HCT116 (cell line): Measurements from ENCODE around the gene MEGF10.

Experiments
- EZH2 ChIP-seq: fragments of 200-600 bp; sonication (generic); IDR thresholded peaks from 2 replicates; pipeline ENCODE4 v1.6.1; 2017; ENCODE audit warnings: antibody characterized with exemption, mixed run types
- EZH2phosphoT487 ChIP-seq: fragments of 200-600 bp; IDR thresholded peaks from 2 replicates; pipeline ENCODE4 v1.6.1; 2018; ENCODE audit warnings: antibody characterized with exemption, borderline replicate concordance
- JUND ChIP-seq: IDR thresholded peaks from 2 replicates; pipeline ENCODE4 v1.6.1; 2012
- POLR2A ChIP-seq: IDR thresholded peaks from 2 replicates; pipeline ENCODE4 v1.7.0; 2011; ENCODE audit warnings: borderline replicate concordance; ENCODE audit not compliant: insufficient read depth, insufficient read length; ENCODE audit errors: extremely low read depth
- POLR2AphosphoS5 ChIP-seq: IDR thresholded peaks from 2 replicates; pipeline ENCODE4 v1.6.1; 2011; ENCODE audit warnings: mild to moderate bottlenecking, low read depth, low read length, moderate library complexity
- RAD21 ChIP-seq: IDR thresholded peaks from 2 replicates; pipeline ENCODE4 v1.6.1; 2012; ENCODE audit warnings: low read depth, mild to moderate bottlenecking
- SIN3A ChIP-seq: IDR thresholded peaks from 2 replicates; pipeline ENCODE4 v1.6.1; 2012; ENCODE audit warnings: low read depth
- SP1 ChIP-seq: IDR thresholded peaks from 2 replicates; pipeline ENCODE4 v1.6.1; 2012; ENCODE audit warnings: low read depth
- SRF ChIP-seq: IDR thresholded peaks from 2 replicates; pipeline ENCODE4 v1.6.1; 2012; ENCODE audit warnings: low read depth
- YY1 ChIP-seq: IDR thresholded peaks from 2 replicates; pipeline ENCODE4 v1.6.1; 2011; ENCODE audit warnings: low read length, low read depth, moderate library complexity, mild to moderate bottlenecking; ENCODE audit not compliant: insufficient replicate concordance; ENCODE audit errors: extremely low read depth
- TF ChIP-seq, protein P1 (sequence below), 3 experiments: fragments of 200-600 bp in 1 of 3; sonication (generic) in 1 of 3; IDR thresholded peaks in 2 of 3; conservative IDR thresholded peaks in 1 of 3; 2 replicates each; pipeline ENCODE4 v1.5.1; 2012 to 2017; ENCODE audit warnings: low read depth in 2 of 3, low read length in 2 of 3, antibody characterized with exemption in 1 of 3, borderline replicate concordance in 1 of 3, control low read depth in 1 of 3, mild to moderate bottlenecking in 1 of 3, mixed read lengths in 1 of 3, mixed run types in 1 of 3, moderate library complexity in 1 of 3; ENCODE audit not compliant: insufficient read depth in 1 of 3
- TF ChIP-seq, protein P2 (sequence below): IDR thresholded peaks from 2 replicates; pipeline ENCODE4 v1.6.1; 2012; ENCODE audit warnings: low read depth
- TF ChIP-seq, protein P3 (sequence below): IDR thresholded peaks from 2 replicates; pipeline ENCODE4 v1.6.1; 2011; ENCODE audit warnings: mild to moderate bottlenecking, low read length, moderate library complexity; ENCODE audit not compliant: insufficient replicate concordance; ENCODE audit errors: extremely low read depth

DNA sequence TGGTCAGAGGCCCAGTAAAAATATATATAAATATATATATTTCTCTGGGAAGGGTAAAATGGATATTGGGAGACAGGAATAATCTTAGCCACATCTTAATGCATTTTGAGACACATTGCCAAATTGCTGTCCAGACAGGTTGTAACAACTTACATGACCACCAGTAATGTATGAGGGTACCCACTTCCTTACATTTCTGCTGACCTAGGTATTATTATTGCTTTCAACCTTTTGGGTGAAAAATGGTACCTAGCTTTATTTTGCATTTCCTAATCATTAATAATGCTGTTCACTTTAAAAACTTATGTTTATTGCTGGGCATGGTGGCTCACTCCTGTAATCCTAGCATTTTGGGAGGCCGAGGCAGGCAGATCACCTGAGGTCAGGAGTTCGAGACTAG is 61.5 kb downstream of the MEGF10 start:
- TF ChIP-seq EZH2phosphoT487 (no peak), POLR2A (no peak), RAD21 (no peak), EZH2 (no peak), SRF (no peak), SP1 (no peak), JUND (no peak), SIN3A (no peak), POLR2AphosphoS5 (no peak), YY1 (no peak)
- TF ChIP-seq, protein P1, sequence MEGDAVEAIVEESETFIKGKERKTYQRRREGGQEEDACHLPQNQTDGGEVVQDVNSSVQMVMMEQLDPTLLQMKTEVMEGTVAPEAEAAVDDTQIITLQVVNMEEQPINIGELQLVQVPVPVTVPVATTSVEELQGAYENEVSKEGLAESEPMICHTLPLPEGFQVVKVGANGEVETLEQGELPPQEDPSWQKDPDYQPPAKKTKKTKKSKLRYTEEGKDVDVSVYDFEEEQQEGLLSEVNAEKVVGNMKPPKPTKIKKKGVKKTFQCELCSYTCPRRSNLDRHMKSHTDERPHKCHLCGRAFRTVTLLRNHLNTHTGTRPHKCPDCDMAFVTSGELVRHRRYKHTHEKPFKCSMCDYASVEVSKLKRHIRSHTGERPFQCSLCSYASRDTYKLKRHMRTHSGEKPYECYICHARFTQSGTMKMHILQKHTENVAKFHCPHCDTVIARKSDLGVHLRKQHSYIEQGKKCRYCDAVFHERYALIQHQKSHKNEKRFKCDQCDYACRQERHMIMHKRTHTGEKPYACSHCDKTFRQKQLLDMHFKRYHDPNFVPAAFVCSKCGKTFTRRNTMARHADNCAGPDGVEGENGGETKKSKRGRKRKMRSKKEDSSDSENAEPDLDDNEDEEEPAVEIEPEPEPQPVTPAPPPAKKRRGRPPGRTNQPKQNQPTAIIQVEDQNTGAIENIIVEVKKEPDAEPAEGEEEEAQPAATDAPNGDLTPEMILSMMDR (IDR thresholded peaks at IDR 0.05 in 2 of 3, conservative IDR thresholded peaks at IDR 0.05 in 1 of 3; ENCODE audit: borderline replicate concordance in 1 of 3, insufficient read depth in 1 of 3, low read depth in 2 of 3, low read length in 2 of 3) = no peak
- TF ChIP-seq, protein P2, sequence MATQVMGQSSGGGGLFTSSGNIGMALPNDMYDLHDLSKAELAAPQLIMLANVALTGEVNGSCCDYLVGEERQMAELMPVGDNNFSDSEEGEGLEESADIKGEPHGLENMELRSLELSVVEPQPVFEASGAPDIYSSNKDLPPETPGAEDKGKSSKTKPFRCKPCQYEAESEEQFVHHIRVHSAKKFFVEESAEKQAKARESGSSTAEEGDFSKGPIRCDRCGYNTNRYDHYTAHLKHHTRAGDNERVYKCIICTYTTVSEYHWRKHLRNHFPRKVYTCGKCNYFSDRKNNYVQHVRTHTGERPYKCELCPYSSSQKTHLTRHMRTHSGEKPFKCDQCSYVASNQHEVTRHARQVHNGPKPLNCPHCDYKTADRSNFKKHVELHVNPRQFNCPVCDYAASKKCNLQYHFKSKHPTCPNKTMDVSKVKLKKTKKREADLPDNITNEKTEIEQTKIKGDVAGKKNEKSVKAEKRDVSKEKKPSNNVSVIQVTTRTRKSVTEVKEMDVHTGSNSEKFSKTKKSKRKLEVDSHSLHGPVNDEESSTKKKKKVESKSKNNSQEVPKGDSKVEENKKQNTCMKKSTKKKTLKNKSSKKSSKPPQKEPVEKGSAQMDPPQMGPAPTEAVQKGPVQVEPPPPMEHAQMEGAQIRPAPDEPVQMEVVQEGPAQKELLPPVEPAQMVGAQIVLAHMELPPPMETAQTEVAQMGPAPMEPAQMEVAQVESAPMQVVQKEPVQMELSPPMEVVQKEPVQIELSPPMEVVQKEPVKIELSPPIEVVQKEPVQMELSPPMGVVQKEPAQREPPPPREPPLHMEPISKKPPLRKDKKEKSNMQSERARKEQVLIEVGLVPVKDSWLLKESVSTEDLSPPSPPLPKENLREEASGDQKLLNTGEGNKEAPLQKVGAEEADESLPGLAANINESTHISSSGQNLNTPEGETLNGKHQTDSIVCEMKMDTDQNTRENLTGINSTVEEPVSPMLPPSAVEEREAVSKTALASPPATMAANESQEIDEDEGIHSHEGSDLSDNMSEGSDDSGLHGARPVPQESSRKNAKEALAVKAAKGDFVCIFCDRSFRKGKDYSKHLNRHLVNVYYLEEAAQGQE = no peak
- TF ChIP-seq, protein P3, sequence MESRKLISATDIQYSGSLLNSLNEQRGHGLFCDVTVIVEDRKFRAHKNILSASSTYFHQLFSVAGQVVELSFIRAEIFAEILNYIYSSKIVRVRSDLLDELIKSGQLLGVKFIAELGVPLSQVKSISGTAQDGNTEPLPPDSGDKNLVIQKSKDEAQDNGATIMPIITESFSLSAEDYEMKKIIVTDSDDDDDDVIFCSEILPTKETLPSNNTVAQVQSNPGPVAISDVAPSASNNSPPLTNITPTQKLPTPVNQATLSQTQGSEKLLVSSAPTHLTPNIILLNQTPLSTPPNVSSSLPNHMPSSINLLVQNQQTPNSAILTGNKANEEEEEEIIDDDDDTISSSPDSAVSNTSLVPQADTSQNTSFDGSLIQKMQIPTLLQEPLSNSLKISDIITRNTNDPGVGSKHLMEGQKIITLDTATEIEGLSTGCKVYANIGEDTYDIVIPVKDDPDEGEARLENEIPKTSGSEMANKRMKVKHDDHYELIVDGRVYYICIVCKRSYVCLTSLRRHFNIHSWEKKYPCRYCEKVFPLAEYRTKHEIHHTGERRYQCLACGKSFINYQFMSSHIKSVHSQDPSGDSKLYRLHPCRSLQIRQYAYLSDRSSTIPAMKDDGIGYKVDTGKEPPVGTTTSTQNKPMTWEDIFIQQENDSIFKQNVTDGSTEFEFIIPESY = no peak
